HepG2 (cell line): Measurements from ENCODE around the gene PHF14. TPM values are rescaled to one million over a fixed set of nuclear protein-coding genes. Genes with fewer than 3 reads are reported as not detected.

Experiments
- MEIS1 ChIP-seq: sonication (generic); formaldehyde crosslinking; IDR thresholded peaks from 2 replicates; pipeline ENCODE4 v1.9.0; 2021; ENCODE audit warnings: mild to moderate bottlenecking, missing genetic modification reagents, moderate library complexity, borderline replicate concordance
- ZNF407 ChIP-seq: sonication (generic); formaldehyde crosslinking; IDR thresholded peaks from one replicate; pipeline ENCODE4 v1.5.1; 2020; ENCODE audit warnings: mild to moderate bottlenecking, missing genetic modification reagents; ENCODE audit errors: not compliant biosample characterization
- ZNF576 ChIP-seq: sonication (generic); formaldehyde crosslinking; IDR thresholded peaks from 2 replicates; pipeline ENCODE4 v1.4.0; 2020; ENCODE audit warnings: mild to moderate bottlenecking, missing genetic modification reagents
- ZNF749 ChIP-seq: sonication (generic); formaldehyde crosslinking; IDR thresholded peaks from 2 replicates; pipeline ENCODE4 v1.8.0; 2022; ENCODE audit warnings: mild to moderate bottlenecking, missing genetic modification reagents, moderate library complexity, borderline replicate concordance
- polyA plus RNA-seq, 8 experiments: library from polyadenylated mRNA; depleted of rRNA in 3 of 8; stranded (reverse) in 7 of 8; unstranded in 1 of 8; fragments of >200 nt; fragmentation: Illumina TruSeq in 4 of 8; extraction: Trizol in 4 of 8; gene quantifications; 2 replicates each; pipeline versions ENCODE4 v1.2.1 to v1.2.3, GENCODE V29; 2011 to 2016; ENCODE audit warnings: low read depth in 4 of 8, missing spikeins in 1 of 8, mixed read lengths in 1 of 8; ENCODE audit not compliant: insufficient read depth in 1 of 8
- total RNA-seq, 5 experiments: library from RNA; depleted of rRNA; stranded (reverse); fragments of >200 nt; fragmentation: Illumina TruSeq; extraction: Trizol; gene quantifications; 2 replicates each; pipeline ENCODE4 v1.2.3, GENCODE V29; 2016; ENCODE audit warnings: low read depth in 1 of 5

Gene PHF14
- total and polyA plus RNA-seq, 2 of the 13 experiments (the other 11 are each of a cell fraction or from before 2014, with no cell fraction given) = 18.9 to 68.7 TPM

- no peak for TF ChIP-seq ZNF407
- TF ChIP-seq ZNF749 (CRISPR knock-in tag) = no peak
- no peak for TF ChIP-seq MEIS1 (CRISPR knock-in tag)
- no peak for TF ChIP-seq ZNF576 (CRISPR knock-in tag)
Measured at GRCh38 chr7:11062110-11062509, 88.4 kb downstream of the PHF14 start (continued).
